Glutamatergic neuron (in vitro differentiated cells): ENCODE data around the gene TRIM33. TPM values are rescaled to one million over a fixed set of nuclear protein-coding genes. Genes with fewer than 3 reads are reported as not detected.

Experiments used
- DNase-seq: peaks from one replicate; pipeline ENCODE4 v3.0.0; 2022
- H3K27ac Mint-ChIP-seq: one replicate; pipeline ENCODE4 v1.8.0; 2020; ENCODE audit warnings: mild to moderate bottlenecking, mixed read lengths, inconsistent platforms; ENCODE audit not compliant: unreplicated experiment
- H3K27me3 Mint-ChIP-seq: one replicate; pipeline ENCODE4 v1.8.0; 2020; ENCODE audit warnings: mild to moderate bottlenecking, moderate library complexity, mixed read lengths, inconsistent platforms; ENCODE audit not compliant: unreplicated experiment
- H3K36me3 Mint-ChIP-seq: one replicate; pipeline ENCODE4 v1.8.0; 2020; ENCODE audit warnings: mild to moderate bottlenecking, mixed read lengths, inconsistent platforms; ENCODE audit not compliant: unreplicated experiment
- H3K4me1 Mint-ChIP-seq: one replicate; pipeline ENCODE4 v1.8.0; 2020; ENCODE audit warnings: mild to moderate bottlenecking, low read depth, mixed read lengths, inconsistent platforms; ENCODE audit not compliant: unreplicated experiment
- H3K4me3 Mint-ChIP-seq: one replicate; pipeline ENCODE4 v1.8.0; 2020; ENCODE audit warnings: mild to moderate bottlenecking, mixed read lengths, inconsistent platforms; ENCODE audit not compliant: unreplicated experiment
- H3K9me3 Mint-ChIP-seq: one replicate; pipeline ENCODE4 v1.8.0; 2020; ENCODE audit warnings: mild to moderate bottlenecking, moderate library complexity, mixed read lengths, inconsistent platforms; ENCODE audit not compliant: unreplicated experiment
- CTCF ChIP-seq: fragments of 200-600 bp; sonication (generic); IDR thresholded peaks from one replicate; pipeline ENCODE4 v1.5.0; 2021; ENCODE audit not compliant: partially characterized antibody, unreplicated experiment
- total RNA-seq: library from RNA; stranded (reverse); fragmentation: NEBNext Ultra II Directional; extraction: Animal tissue kit (Norgen Biotek cat#: 25700); gene quantifications from one replicate; pipeline ENCODE4 v1.2.1, GENCODE V29; 2021; ENCODE audit not compliant: unreplicated experiment

The TRIM33 gene
- total RNA-seq, 1 donor from 2014 or later = 69.3 TPM

- peaks cover 8% of the 10 kb centered on the region for H3K9me3 Mint-ChIP-seq
- TF ChIP-seq CTCF = no peak
- H3K27me3 Mint-ChIP-seq = peaks cover 3% of the 10 kb centered on the region
- H3K27ac Mint-ChIP-seq = no peak overlapping the region
- H3K4me1 Mint-ChIP-seq = peaks cover 3% of the 10 kb centered on the region
- H3K4me3 Mint-ChIP-seq = no peak overlapping the region
- H3K36me3 Mint-ChIP-seq = peaks cover 18% of the 10 kb centered on the region
- no peak for DNase-seq
Measured at GRCh38 chr1:114359791-114360190, 151.2 kb downstream of the TRIM33 start.

DNA sequence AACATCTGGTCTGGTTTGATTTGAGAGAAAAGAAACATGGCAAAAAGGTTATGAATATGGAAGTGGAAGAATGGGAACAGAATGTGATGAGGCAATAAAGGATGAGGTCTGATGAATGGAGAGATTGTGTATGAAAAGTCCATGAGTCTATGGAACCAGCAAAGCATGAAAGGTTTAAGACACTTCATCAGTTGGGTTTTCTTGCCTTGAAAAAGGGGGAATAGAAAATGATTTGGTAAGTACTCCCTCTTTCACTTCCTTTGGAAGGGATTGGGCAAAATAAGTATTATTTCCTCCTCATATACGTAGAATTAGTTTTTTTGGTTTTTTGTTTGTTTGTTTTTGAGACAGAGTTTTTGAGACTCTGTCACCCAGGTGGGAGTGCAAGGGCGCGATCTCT is 155.8 kb downstream of the TRIM33 start:
- peaks cover 30% of the 10 kb centered on the region for H3K9me3 Mint-ChIP-seq
- H3K4me1 Mint-ChIP-seq = peaks cover 35% of the 10 kb centered on the region
- H3K27me3 Mint-ChIP-seq = peaks cover 26% of the 10 kb centered on the region
- TF ChIP-seq CTCF = no peak
- DNase-seq = no peak
- H3K36me3 Mint-ChIP-seq = peaks cover 10% of the 10 kb centered on the region
- no peak overlapping the region for H3K4me3 Mint-ChIP-seq
- peak overlapping the region; percentile 5 for H3K27ac Mint-ChIP-seq

DNA sequence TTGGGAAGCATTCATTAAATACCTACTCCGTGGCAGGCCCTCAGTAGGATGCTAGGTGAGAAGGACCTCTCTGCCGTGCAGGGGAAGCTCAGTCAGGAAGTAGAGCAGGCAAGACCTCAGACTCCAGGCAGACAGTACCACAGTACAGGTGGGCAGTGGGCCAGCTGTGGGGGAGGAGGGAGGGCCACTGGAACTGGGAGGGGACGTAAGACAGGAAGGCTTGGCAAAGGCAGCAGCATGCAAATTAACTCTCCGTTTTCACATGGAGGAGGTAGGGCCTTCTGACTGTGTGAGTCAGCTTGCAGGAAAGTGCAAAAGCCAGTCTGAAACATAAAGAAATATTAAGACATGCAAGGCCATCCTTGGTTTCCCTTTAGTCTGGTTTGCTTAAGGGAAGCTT is 157.7 kb downstream of the TRIM33 start:
- H3K36me3 Mint-ChIP-seq = peaks cover 10% of the 10 kb centered on the region
- peak overlapping the region; percentile 78 for H3K4me3 Mint-ChIP-seq
- TF ChIP-seq CTCF = no peak
- peaks cover 30% of the 10 kb centered on the region for H3K9me3 Mint-ChIP-seq
- H3K27me3 Mint-ChIP-seq = peaks cover 26% of the 10 kb centered on the region
- peak; percentile 44 for DNase-seq
- H3K27ac Mint-ChIP-seq = peak overlapping the region; percentile 99
- H3K4me1 Mint-ChIP-seq = peaks cover 41% of the 10 kb centered on the region

DNA sequence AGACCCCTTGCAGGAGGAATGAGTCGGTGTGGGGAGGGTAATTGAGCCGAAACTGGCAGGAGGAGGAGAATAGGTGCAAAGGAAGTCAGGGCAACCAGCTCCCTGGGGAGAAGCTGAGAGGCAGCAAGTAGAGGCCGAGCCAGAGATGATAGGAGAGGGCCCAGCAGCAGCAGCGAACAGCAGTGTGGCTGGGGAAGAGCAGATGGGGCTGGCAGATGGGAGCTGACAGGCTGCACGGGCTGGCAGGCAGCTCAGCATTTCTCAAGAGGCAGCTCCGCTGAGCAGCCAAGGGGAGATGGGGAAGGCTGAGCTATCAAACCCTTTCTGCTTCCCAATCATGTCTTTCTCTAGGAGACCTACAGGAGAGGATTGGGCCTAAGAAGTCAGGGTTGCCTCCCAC is 158.2 kb downstream of the TRIM33 start:
- H3K27me3 Mint-ChIP-seq = peaks cover 27% of the 10 kb centered on the region
- TF ChIP-seq CTCF = no peak

GRCh38 chr1:114350731-114351445 is 160.1 kb downstream of the TRIM33 start:
- H3K36me3 Mint-ChIP-seq = peaks cover 10% of the 10 kb centered on the region
- peaks cover 32% of the 10 kb centered on the region for H3K9me3 Mint-ChIP-seq
- H3K4me3 Mint-ChIP-seq = no peak overlapping the region
- peaks cover 29% of the 10 kb centered on the region for H3K27me3 Mint-ChIP-seq
- H3K27ac Mint-ChIP-seq = peak overlapping the region; percentile 99
- DNase-seq = no peak
- peaks cover 50% of the 10 kb centered on the region for H3K4me1 Mint-ChIP-seq
- TF ChIP-seq CTCF = no peak

More for the DNA sequence above, 158.2 kb downstream of the TRIM33 start:
- Mint-ChIP-seq H3K9me3 (peaks cover 30% of the 10 kb centered on the region), H3K36me3 (peaks cover 10% of the 10 kb centered on the region), H3K4me1 (peaks cover 43% of the 10 kb centered on the region), H3K27ac (peak overlapping the region; percentile 99), H3K4me3 (peak overlapping the region; percentile 78)
- DNase-seq = peak; percentile 83
